Esophagus muscularis mucosa (tissue), 4 donors: ENCODE measurements around the gene KLHL25.

Experiments used
- CTCF ChIP-seq, 3 experiments: fragments of 200-600 bp in 2 of 3; fragments of 450-650 bp in 1 of 3; sonication (generic) in 2 of 3; IDR thresholded peaks; one replicate each; pipeline ENCODE4 v1.5.1; 2017 to 2019; ENCODE audit warnings: antibody characterized with exemption in 3 of 3, mild to moderate bottlenecking in 2 of 3, moderate library complexity in 1 of 3
- EP300 ChIP-seq: sonication (generic); formaldehyde crosslinking; IDR thresholded peaks from one replicate; pipeline ENCODE4 v1.6.1; 2017; ENCODE audit warnings: antibody characterized with exemption
- POLR2A ChIP-seq: fragments of 450-650 bp; IDR thresholded peaks from one replicate; pipeline ENCODE4 v1.6.1; 2017; ENCODE audit warnings: antibody characterized with exemption, moderate library complexity, mild to moderate bottlenecking, low read depth
- POLR2AphosphoS5 ChIP-seq, 2 donors: sonication (generic); formaldehyde crosslinking; IDR thresholded peaks; one replicate each; pipeline ENCODE4 v1.6.1; 2017; ENCODE audit warnings: antibody characterized with exemption in 2 of 2

- no peak for TF ChIP-seq POLR2A
- no peak for TF ChIP-seq CTCF (IDR thresholded peaks at IDR 0.05)
- no peak for TF ChIP-seq POLR2AphosphoS5 (IDR thresholded peaks at IDR 0.05)
- TF ChIP-seq EP300: no peak
Observed at GRCh38 chr15:85813234-85813633, 18.5 kb upstream of the KLHL25 start.
